Tibial artery (tissue), 4 donors: ENCODE data around the gene DENND5A.
"Not testable (repeated sequence)": the region's sequence is repeated elsewhere in the genome, so short reads cannot be mapped to it uniquely, and the experiment has no call there.

Source experiments
- DNase-seq, 2 donors: peaks; one replicate each; pipeline ENCODE4 v3.0.0-alpha.2; 2019
- H3K27ac ChIP-seq, 2 donors: fragments of 200-600 bp; sonication (generic) in 1 of 2; 1 replicate in 1 of 2; 2 replicates in 1 of 2; pipeline ENCODE4 v1.5.1; 2018 to 2019; ENCODE audit warnings: mild to moderate bottlenecking in 1 of 2
- H3K27me3 ChIP-seq, 2 donors: fragments of 200-600 bp; sonication (generic) in 1 of 2; one replicate each; pipeline versions ENCODE4 v1.5.1 to v1.6.0; 2016 to 2019
- H3K36me3 ChIP-seq, 3 donors: fragments of 200-600 bp; sonication (generic) in 2 of 3; one replicate each; pipeline ENCODE4 v1.5.1; 2016 to 2019; ENCODE audit warnings: mild to moderate bottlenecking in 2 of 3
- H3K4me1 ChIP-seq, 4 donors: fragments of 200-600 bp; sonication (generic) in 2 of 4; 1 replicate in 3 of 4; 2 replicates in 1 of 4; pipeline ENCODE4 v1.5.1; 2016 to 2019
- H3K4me3 ChIP-seq, 2 donors: fragments of 200-600 bp; sonication (generic) in 1 of 2; 1 replicate in 1 of 2; 2 replicates in 1 of 2; pipeline ENCODE4 v1.5.1; 2018 to 2019; ENCODE audit warnings: mild to moderate bottlenecking in 2 of 2
- H3K9me3 ChIP-seq, 3 donors: fragments of 200-600 bp; sonication (generic) in 1 of 3; one replicate each; pipeline ENCODE4 v1.5.1; 2016 to 2019
- CTCF ChIP-seq, 2 experiments: fragments of 200-600 bp in 1 of 2; fragments of 450-650 bp in 1 of 2; IDR thresholded peaks; one replicate each; pipeline ENCODE4 v1.5.1; 2017 to 2019; ENCODE audit warnings: antibody characterized with exemption in 2 of 2, mild to moderate bottlenecking in 1 of 2, moderate library complexity in 1 of 2
- intact Hi-C: fragments of 100-400 bp; cut with DNase I; formaldehyde crosslinking; loops from one replicate; pipeline ENCODE4 v1.15.0; 2023; ENCODE audit warnings: low total_unique reads

Gene DENND5A

GRCh38 chr11:9251311-9251710 lies 13.8 kb downstream of the DENND5A start:
- H3K9me3 ChIP-seq = no peaks in the 10 kb centered on the region
- intact Hi-C loops = no loop called here
- no peak overlapping the region for H3K4me3 ChIP-seq
- no peaks in the 10 kb centered on the region for H3K27me3 ChIP-seq
- H3K36me3 ChIP-seq = peaks cover 0 to 6% (median 5%) of the 10 kb centered on the region in 3 donors
- H3K27ac ChIP-seq = no peak overlapping the region
- H3K4me1 ChIP-seq = peaks cover 0 to 33% (median 9%) of the 10 kb centered on the region in 4 donors
- DNase-seq = no peak
- TF ChIP-seq CTCF (IDR thresholded peaks at IDR 0.05) = no peak

- TF ChIP-seq CTCF (IDR thresholded peaks at IDR 0.05) = no peak
- H3K4me1 ChIP-seq = peaks cover 0 to 32% (median 9%) of the 10 kb centered on the region in 4 donors
- intact Hi-C loops = no loop called here
- H3K4me3 ChIP-seq = no peak overlapping the region
- no peaks in the 10 kb centered on the region for H3K9me3 ChIP-seq
- peaks cover 0 to 6% (median 1%) of the 10 kb centered on the region in 3 donors for H3K36me3 ChIP-seq
- no peak for DNase-seq
- H3K27me3 ChIP-seq = no peaks in the 10 kb centered on the region
- no peak overlapping the region for H3K27ac ChIP-seq
Measured at GRCh38 chr11:9250139-9250582, 15.0 kb downstream of the DENND5A start.

GRCh38 chr11:9249252-9249651 lies 15.9 kb downstream of the DENND5A start:
- H3K27ac ChIP-seq = no peak overlapping the region
- H3K4me3 ChIP-seq = no peak overlapping the region
- no peaks in the 10 kb centered on the region for H3K27me3 ChIP-seq
- DNase-seq = no peak
- no peaks in the 10 kb centered on the region for H3K36me3 ChIP-seq
- no peak for TF ChIP-seq CTCF (IDR thresholded peaks at IDR 0.05)
- peaks cover 0 to 32% (median 9%) of the 10 kb centered on the region in 4 donors for H3K4me1 ChIP-seq
- intact Hi-C loops = no loop called here
- no peaks in the 10 kb centered on the region for H3K9me3 ChIP-seq

- no peaks in the 10 kb centered on the region for H3K9me3 ChIP-seq
- no peaks in the 10 kb centered on the region for H3K36me3 ChIP-seq
- H3K27me3 ChIP-seq = no peaks in the 10 kb centered on the region
- TF ChIP-seq CTCF (IDR thresholded peaks at IDR 0.05) = no peak
- peaks cover 0 to 25% (median 7%) of the 10 kb centered on the region in 4 donors for H3K4me1 ChIP-seq
- no peak overlapping the region for H3K27ac ChIP-seq
- intact Hi-C loops = no loop called here
- no peak for DNase-seq
- no peak overlapping the region for H3K4me3 ChIP-seq
Measured at GRCh38 chr11:9247863-9248262, 17.3 kb downstream of the DENND5A start.

GRCh38 chr11:9236242-9236641 lies 28.9 kb downstream of the DENND5A start:
- H3K9me3 ChIP-seq, DNase-seq, intact Hi-C loops: not testable (repeated sequence)

GRCh38 chr11:9232482-9232881 lies 32.7 kb downstream of the DENND5A start:
- Histone ChIP-seq H3K36me3 (no peaks in the 10 kb centered on the region), H3K4me1 (peaks cover 0 to 30% (median 9%) of the 10 kb centered on the region in 4 donors), H3K27me3 (no peaks in the 10 kb centered on the region), H3K9me3 (no peaks in the 10 kb centered on the region), H3K4me3 (no peak overlapping the region), H3K27ac (peak overlapping the region in 1 of 2 donors; percentile 47)
- no peak for DNase-seq
- no peak for TF ChIP-seq CTCF (IDR thresholded peaks at IDR 0.05)
- intact Hi-C loops = no loop called here

More at GRCh38 chr11:9236242-9236641, 28.9 kb downstream of the DENND5A start:
- H3K27me3 ChIP-seq, H3K27ac ChIP-seq, H3K36me3 ChIP-seq, H3K4me3 ChIP-seq: not testable (repeated sequence)
- peaks cover 0 to 30% (median 4%) of the 10 kb centered on the region in 4 donors for H3K4me1 ChIP-seq
